HUES6 (cell line): Measurements from ENCODE around the gene DHX32.

Experiments
- H3K27ac ChIP-seq: 2 replicates; pipeline ENCODE4 v1.7.0; 2013; ENCODE audit warnings: low read depth, mild to moderate bottlenecking, low read length, inconsistent platforms
- H3K27me3 ChIP-seq: 2 replicates; pipeline ENCODE4 v1.6.1; 2013; ENCODE audit warnings: low read length; ENCODE audit not compliant: control insufficient read depth, insufficient read depth
- H3K36me3 ChIP-seq: 2 replicates; pipeline ENCODE4 v1.6.1; 2013; ENCODE audit warnings: low read length; ENCODE audit not compliant: control insufficient read depth, insufficient read depth
- H3K4me1 ChIP-seq: 2 replicates; pipeline ENCODE4 v1.6.1; 2013; ENCODE audit warnings: low read length; ENCODE audit not compliant: control insufficient read depth, insufficient read depth
- H3K4me3 ChIP-seq: 2 replicates; pipeline ENCODE4 v1.5.1; 2013; ENCODE audit warnings: low read depth, low read length
- H3K9ac ChIP-seq: one replicate; pipeline ENCODE4 v1.6.1; 2013; ENCODE audit warnings: mild to moderate bottlenecking, low read length
- H3K9me3 ChIP-seq: 2 replicates; pipeline ENCODE4 v1.6.1; 2013; ENCODE audit warnings: low read depth, low read length; ENCODE audit not compliant: control insufficient read depth, insufficient read depth

The DHX32 gene

GRCh38 chr10:125802131-125802530 is 79.0 kb downstream of the DHX32 start:
- Histone ChIP-seq H3K9ac (no peak overlapping the region), H3K9me3 (no peaks in the 10 kb centered on the region), H3K27ac (no peak overlapping the region), H3K4me1 (peaks cover 6% of the 10 kb centered on the region), H3K27me3 (no peaks in the 10 kb centered on the region), H3K4me3 (no peak overlapping the region), H3K36me3 (peaks cover 51% of the 10 kb centered on the region)

- Histone ChIP-seq H3K27me3 (no peaks in the 10 kb centered on the region), H3K27ac (no peak overlapping the region), H3K9me3 (no peaks in the 10 kb centered on the region), H3K4me1 (peaks cover 6% of the 10 kb centered on the region), H3K4me3 (no peak overlapping the region), H3K36me3 (peaks cover 49% of the 10 kb centered on the region), H3K9ac (no peak overlapping the region)
These were observed 79.5 kb downstream of the DHX32 start for GRCh38 chr10:125801574-125801973.

- Histone ChIP-seq H3K4me3 (no peak overlapping the region), H3K27me3 (no peaks in the 10 kb centered on the region), H3K36me3 (peaks cover 50% of the 10 kb centered on the region), H3K9ac (no peak overlapping the region), H3K4me1 (peaks cover 6% of the 10 kb centered on the region), H3K27ac (no peak overlapping the region), H3K9me3 (no peaks in the 10 kb centered on the region)
These were observed 81.5 kb downstream of the DHX32 start for GRCh38 chr10:125799451-125800182.

- Histone ChIP-seq H3K9ac (no peak overlapping the region), H3K27ac (no peak overlapping the region), H3K4me1 (no peaks in the 10 kb centered on the region), H3K27me3 (no peaks in the 10 kb centered on the region), H3K4me3 (no peak overlapping the region), H3K36me3 (peaks cover 57% of the 10 kb centered on the region), H3K9me3 (no peaks in the 10 kb centered on the region)
These were observed 83.0 kb downstream of the DHX32 start for GRCh38 chr10:125797994-125798662.

- H3K4me1 ChIP-seq: no peaks in the 10 kb centered on the region
- peaks cover 60% of the 10 kb centered on the region for H3K36me3 ChIP-seq
- no peak overlapping the region for H3K27ac ChIP-seq
- H3K9ac ChIP-seq: no peak overlapping the region
- no peak overlapping the region for H3K4me3 ChIP-seq
- no peaks in the 10 kb centered on the region for H3K9me3 ChIP-seq
- no peaks in the 10 kb centered on the region for H3K27me3 ChIP-seq
These were observed 83.7 kb downstream of the DHX32 start for GRCh38 chr10:125797424-125797823.

GRCh38 chr10:125795637-125796190 is 85.4 kb downstream of the DHX32 start:
- H3K27me3 ChIP-seq: no peaks in the 10 kb centered on the region
- H3K9ac ChIP-seq: no peak overlapping the region
- no peaks in the 10 kb centered on the region for H3K4me1 ChIP-seq
- peaks cover 61% of the 10 kb centered on the region for H3K36me3 ChIP-seq
- no peaks in the 10 kb centered on the region for H3K9me3 ChIP-seq
- no peak overlapping the region for H3K27ac ChIP-seq
- no peak overlapping the region for H3K4me3 ChIP-seq

- Histone ChIP-seq H3K9ac (no peak overlapping the region), H3K36me3 (peaks cover 61% of the 10 kb centered on the region), H3K27ac (no peak overlapping the region)
These were observed 86.0 kb downstream of the DHX32 start for GRCh38 chr10:125795128-125795527.

GRCh38 chr10:125792342-125793300 is 88.5 kb downstream of the DHX32 start:
- Histone ChIP-seq H3K4me3 (no peak overlapping the region), H3K27me3 (no peaks in the 10 kb centered on the region), H3K27ac (no peak overlapping the region), H3K4me1 (no peaks in the 10 kb centered on the region), H3K9ac (no peak overlapping the region), H3K9me3 (no peaks in the 10 kb centered on the region), H3K36me3 (peaks cover 68% of the 10 kb centered on the region)

More at GRCh38 chr10:125795128-125795527, 86.0 kb downstream of the DHX32 start:
- Histone ChIP-seq H3K4me3 (no peak overlapping the region), H3K4me1 (no peaks in the 10 kb centered on the region), H3K27me3 (no peaks in the 10 kb centered on the region), H3K9me3 (no peaks in the 10 kb centered on the region)

- peaks cover 31% of the 10 kb centered on the region for H3K36me3 ChIP-seq
- no peaks in the 10 kb centered on the region for H3K27me3 ChIP-seq
- no peak overlapping the region for H3K27ac ChIP-seq
- H3K9ac ChIP-seq: no peak overlapping the region
- no peak overlapping the region for H3K4me3 ChIP-seq
- H3K9me3 ChIP-seq: no peaks in the 10 kb centered on the region
- no peaks in the 10 kb centered on the region for H3K4me1 ChIP-seq
These were observed 92.7 kb downstream of the DHX32 start for GRCh38 chr10:125788156-125789034.
